Measurements from ENCODE around the gene CXCL1. TPM values are rescaled to one million over a fixed set of nuclear protein-coding genes. Genes with fewer than 3 reads are reported as not detected.

The CXCL1 gene
- total RNA-seq, 1 experiment from 2014 or later = 0.85 TPM

- TF ChIP-seq ZNF425 (CRISPR knock-in tag; conservative IDR thresholded peaks at IDR 0.05) = no peak
- no peak for TF ChIP-seq GTF2I (CRISPR knock-in tag; conservative IDR thresholded peaks at IDR 0.05)
- no peak for TF ChIP-seq USF1 (CRISPR knock-in tag; IDR thresholded peaks at IDR 0.05)
Observed at GRCh38 chr4:73821325-73821724, 47.9 kb upstream of the CXCL1 start (continued).

- no peak for DNase-seq (ENCODE audit: low spot score)
- ATAC-seq = no peak
- CTCF ChIA-PET = no interaction called here
Observed at GRCh38 chr4:73822389-73822788, 46.8 kb upstream of the CXCL1 start.

More at GRCh38 chr4:73822389-73822788, 46.8 kb upstream of the CXCL1 start:
- POLR2A ChIA-PET = no interaction called here
- peaks cover 6% of the 10 kb centered on the region for H3K4me1 Mint-ChIP-seq
- no peak for TF ChIP-seq CTCF (IDR thresholded peaks at IDR 0.05)
- TF ChIP-seq ZNF317 (CRISPR knock-in tag; IDR thresholded peaks at IDR 0.05; ENCODE audit: borderline replicate concordance, low read depth) = no peak
- no peak for TF ChIP-seq ETV6 (CRISPR knock-in tag; IDR thresholded peaks at IDR 0.05)
- TF ChIP-seq CBFB (CRISPR knock-in tag; IDR thresholded peaks at IDR 0.05; ENCODE audit: low read depth) = no peak
- no peak for TF ChIP-seq RORB (CRISPR knock-in tag; IDR thresholded peaks at IDR 0.05)
- no peak for TF ChIP-seq CREM (CRISPR knock-in tag; IDR thresholded peaks at IDR 0.05)
- no peak for TF ChIP-seq ZMAT4 (CRISPR knock-in tag; IDR thresholded peaks at IDR 0.05)
- no peak for TF ChIP-seq ESRRA (CRISPR knock-in tag; IDR thresholded peaks at IDR 0.05; ENCODE audit: borderline replicate concordance)
- no peak for TF ChIP-seq TEAD1 (CRISPR knock-in tag; IDR thresholded peaks at IDR 0.05)
- no peak for TF ChIP-seq E2F1 (CRISPR knock-in tag; IDR thresholded peaks at IDR 0.05)
- no peak for TF ChIP-seq OVOL2 (CRISPR knock-in tag; IDR thresholded peaks at IDR 0.05; ENCODE audit: borderline replicate concordance)
- TF ChIP-seq PREB (CRISPR knock-in tag; IDR thresholded peaks at IDR 0.05; ENCODE audit: borderline replicate concordance) = no peak
- TF ChIP-seq ZNF219 (CRISPR knock-in tag; IDR thresholded peaks at IDR 0.05; ENCODE audit: borderline replicate concordance) = no peak
- no peak for TF ChIP-seq MYBL2 (CRISPR knock-in tag; IDR thresholded peaks at IDR 0.05)
- TF ChIP-seq ZNF512 (CRISPR knock-in tag; IDR thresholded peaks at IDR 0.05; ENCODE audit: borderline replicate concordance) = no peak
- TF ChIP-seq USF2 (CRISPR knock-in tag; IDR thresholded peaks at IDR 0.05) = no peak
- no peak for TF ChIP-seq ZSCAN18 (CRISPR knock-in tag; IDR thresholded peaks at IDR 0.05)
- TF ChIP-seq ZNF416 (CRISPR knock-in tag; IDR thresholded peaks at IDR 0.05) = no peak
- no peak for TF ChIP-seq SMAD4 (CRISPR knock-in tag; IDR thresholded peaks at IDR 0.05)
- TF ChIP-seq GABPB1 (CRISPR knock-in tag; IDR thresholded peaks at IDR 0.05) = no peak
- no peak overlapping the region for H3K27ac Mint-ChIP-seq
- H3K27me3 Mint-ChIP-seq (ENCODE audit: low read depth) = peaks cover 3% of the 10 kb centered on the region; the same call in 1 of the 2 replicates
- H3K9me3 Mint-ChIP-seq = peaks cover 9% of the 10 kb centered on the region
- no peak overlapping the region for H3K4me3 Mint-ChIP-seq
- H3K36me3 Mint-ChIP-seq = peaks cover 5% of the 10 kb centered on the region

All from WTC11 (cell line).